Thyroid gland (tissue), 4 donors: Measurements from ENCODE around the gene NDUFA13. TPM values are rescaled to one million over a fixed set of nuclear protein-coding genes. Genes with fewer than 3 reads are reported as not detected.

Source experiments
- DNase-seq, 2 donors: peaks; one replicate each; pipeline ENCODE4 v3.0.0-alpha.2; 2019
- H3K27ac ChIP-seq, 3 donors: fragments of 200-600 bp; sonication (generic); 1 replicate in 2 of 3; 2 replicates in 1 of 3; pipeline ENCODE4 v1.5.1; 2016 to 2019; ENCODE audit warnings: mild to moderate bottlenecking in 1 of 3, moderate library complexity in 1 of 3
- H3K27me3 ChIP-seq: fragments of 200-600 bp; sonication (generic); one replicate; pipeline ENCODE4 v1.5.1; 2019
- H3K36me3 ChIP-seq, 2 donors: fragments of 200-600 bp; sonication (generic); one replicate each; pipeline ENCODE4 v1.5.1; 2016 to 2019
- H3K4me1 ChIP-seq, 2 donors: fragments of 200-600 bp; sonication (generic); one replicate each; pipeline ENCODE4 v1.5.1; 2017 to 2019
- H3K4me3 ChIP-seq, 3 donors: fragments of 200-600 bp; sonication (generic); replicated peaks in 1 of 3; 1 replicate in 2 of 3; 2 replicates in 1 of 3; pipeline ENCODE4 v1.5.1; 2016; ENCODE audit warnings: mild to moderate bottlenecking in 1 of 3
- H3K9me3 ChIP-seq: fragments of 200-600 bp; sonication (generic); one replicate; pipeline ENCODE4 v1.5.1; 2017
- POLR2A ChIP-seq, 2 donors: fragments of 450-650 bp; IDR thresholded peaks; one replicate each; pipeline ENCODE4 v1.6.1; 2017; ENCODE audit warnings: antibody characterized with exemption in 2 of 2, mild to moderate bottlenecking in 2 of 2, moderate library complexity in 1 of 2
- WGBS, 2 donors: methylation state at CpG; one replicate each; pipeline ENCODE4 v1.1.5; 2017; 5-methylcytosine and 5-hydroxymethylcytosine counted together
- intact Hi-C: fragments of 100-400 bp; cut with DNase I; formaldehyde crosslinking; loops from one replicate; pipeline ENCODE4 v1.15.1; 2023
- total RNA-seq, 4 donors: library from RNA; depleted of rRNA; stranded (reverse); fragments of >200 nt; gene quantifications; one replicate each; pipeline ENCODE4 v1.2.3, GENCODE V29; 2016
- TF ChIP-seq, protein P1 (sequence below), 6 experiments: fragments of 200-600 bp in 3 of 6; fragments of 450-650 bp in 3 of 6; sonication (generic) in 3 of 6; IDR thresholded peaks; one replicate each; pipeline ENCODE4 v1.5.1; 2016 to 2019; ENCODE audit warnings: antibody characterized with exemption in 6 of 6, mild to moderate bottlenecking in 2 of 6, inconsistent platforms in 1 of 6, moderate library complexity in 1 of 6

NDUFA13 gene
- total RNA-seq, 4 donors from 2014 or later = 32.8 to 265 (median 63.6) TPM

DNA sequence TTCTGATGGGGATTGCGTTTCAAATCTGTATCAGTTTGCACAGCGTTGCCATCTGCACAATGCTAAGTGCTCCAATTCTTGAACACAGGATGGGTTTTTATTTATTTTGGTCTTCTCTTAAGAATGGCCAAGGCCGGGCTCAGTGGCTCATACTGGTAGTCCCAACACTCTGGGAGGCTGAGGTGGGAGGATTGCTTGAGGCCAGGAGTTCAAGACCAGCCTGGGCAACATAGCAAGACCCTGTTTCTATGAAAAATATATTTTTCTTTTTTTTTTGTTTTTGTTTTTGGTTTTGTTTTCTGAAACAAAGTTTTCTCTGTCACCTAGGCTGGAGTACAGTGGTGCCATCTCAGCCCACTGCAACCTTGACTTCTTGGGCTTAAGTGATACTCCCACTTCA is 7.2 kb downstream of the NDUFA13 start:
- H3K9me3 ChIP-seq = no peaks in the 10 kb centered on the region
- WGBS, 2 donors = 85 to 89% methylated on average over 3 of the region's 3 CpGs
- TF ChIP-seq, protein P1, sequence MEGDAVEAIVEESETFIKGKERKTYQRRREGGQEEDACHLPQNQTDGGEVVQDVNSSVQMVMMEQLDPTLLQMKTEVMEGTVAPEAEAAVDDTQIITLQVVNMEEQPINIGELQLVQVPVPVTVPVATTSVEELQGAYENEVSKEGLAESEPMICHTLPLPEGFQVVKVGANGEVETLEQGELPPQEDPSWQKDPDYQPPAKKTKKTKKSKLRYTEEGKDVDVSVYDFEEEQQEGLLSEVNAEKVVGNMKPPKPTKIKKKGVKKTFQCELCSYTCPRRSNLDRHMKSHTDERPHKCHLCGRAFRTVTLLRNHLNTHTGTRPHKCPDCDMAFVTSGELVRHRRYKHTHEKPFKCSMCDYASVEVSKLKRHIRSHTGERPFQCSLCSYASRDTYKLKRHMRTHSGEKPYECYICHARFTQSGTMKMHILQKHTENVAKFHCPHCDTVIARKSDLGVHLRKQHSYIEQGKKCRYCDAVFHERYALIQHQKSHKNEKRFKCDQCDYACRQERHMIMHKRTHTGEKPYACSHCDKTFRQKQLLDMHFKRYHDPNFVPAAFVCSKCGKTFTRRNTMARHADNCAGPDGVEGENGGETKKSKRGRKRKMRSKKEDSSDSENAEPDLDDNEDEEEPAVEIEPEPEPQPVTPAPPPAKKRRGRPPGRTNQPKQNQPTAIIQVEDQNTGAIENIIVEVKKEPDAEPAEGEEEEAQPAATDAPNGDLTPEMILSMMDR (IDR thresholded peaks at IDR 0.05) = no peak
- no peak for TF ChIP-seq POLR2A (IDR thresholded peaks at IDR 0.05)
- DNase-seq = no peak
- peaks cover 20 to 24% of the 10 kb centered on the region in 2 donors for H3K4me1 ChIP-seq
- H3K36me3 ChIP-seq = peaks cover 7% of the 10 kb centered on the region in 2 donors
- H3K27me3 ChIP-seq = no peaks in the 10 kb centered on the region
- H3K4me3 ChIP-seq = no peak overlapping the region
- H3K27ac ChIP-seq = no peak overlapping the region
- intact Hi-C loops = no loop called here

DNA sequence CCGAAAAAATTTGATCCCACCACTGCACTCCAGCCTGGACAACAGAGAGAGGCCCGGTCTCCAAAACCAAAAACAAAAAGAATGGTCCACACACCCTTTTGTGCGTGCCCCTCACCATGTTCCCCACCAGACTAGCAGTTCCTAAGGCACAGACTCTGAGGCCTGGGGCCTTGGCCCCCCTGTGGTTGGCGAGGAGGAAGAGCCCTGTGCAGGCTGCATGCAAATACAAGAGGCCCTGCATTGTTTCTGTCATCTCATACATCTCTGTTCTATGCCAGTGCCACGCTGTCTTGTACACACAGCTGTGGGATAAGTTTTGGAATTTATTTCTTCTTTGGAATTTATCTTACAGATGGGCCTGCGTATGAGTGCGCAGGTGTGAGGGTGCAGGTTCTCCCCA is 8.0 kb downstream of the NDUFA13 start:
- H3K27me3 ChIP-seq = no peaks in the 10 kb centered on the region
- H3K4me1 ChIP-seq = peaks cover 20 to 23% of the 10 kb centered on the region in 2 donors
- intact Hi-C loops = no loop called here
- H3K4me3 ChIP-seq = no peak overlapping the region
- H3K27ac ChIP-seq = no peak overlapping the region
- H3K36me3 ChIP-seq = peaks cover 7% of the 10 kb centered on the region in 2 donors
- DNase-seq = no peak
- no peaks in the 10 kb centered on the region for H3K9me3 ChIP-seq
- WGBS, 2 donors = 84 to 88% methylated on average over 7 of the region's 7 CpGs
- TF ChIP-seq, protein P1 (IDR thresholded peaks at IDR 0.05) = no peak
- no peak for TF ChIP-seq POLR2A (IDR thresholded peaks at IDR 0.05)

DNA sequence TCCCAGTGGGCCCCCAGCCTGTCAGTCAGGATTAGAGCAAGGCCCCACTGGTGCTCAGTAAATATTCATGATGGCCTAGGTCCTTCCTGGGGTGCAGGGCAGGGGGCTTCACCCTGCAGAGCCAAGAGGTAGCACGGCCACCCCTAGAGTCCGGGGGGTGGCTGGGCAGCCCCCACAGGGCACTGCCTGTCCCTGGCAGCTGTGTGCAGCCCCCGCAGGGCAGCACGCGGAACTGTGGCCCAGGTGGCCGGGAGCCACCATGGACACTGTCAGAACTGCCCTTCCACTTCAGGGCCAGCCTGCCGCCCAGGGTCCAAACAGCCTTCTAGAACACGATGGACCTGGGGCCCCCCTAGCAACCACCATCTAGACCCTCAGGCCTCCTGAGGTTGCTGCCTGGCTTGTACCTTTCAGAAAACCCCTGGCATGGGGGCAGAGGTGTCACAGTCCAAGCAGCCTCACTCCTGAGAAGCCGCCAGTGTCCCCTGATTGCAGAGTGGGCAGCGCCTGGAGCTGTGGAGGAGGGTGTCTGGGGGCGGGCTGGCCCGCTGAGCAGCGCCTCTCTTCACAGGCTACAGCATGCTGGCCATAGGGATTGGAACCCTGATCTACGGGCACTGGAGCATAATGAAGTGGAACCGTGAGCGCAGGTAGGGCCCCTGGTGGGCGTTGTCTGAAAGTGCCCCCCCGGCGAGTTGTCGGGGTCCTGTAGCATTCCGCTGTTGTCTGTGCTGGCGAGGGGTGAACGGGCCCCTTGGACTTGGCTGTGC is 9.8 kb downstream of the NDUFA13 start:
- peak; percentile 63 to 64 for DNase-seq
- intact Hi-C loops = no loop called here
- WGBS, 2 donors = 56 to 62% methylated on average over 8 to 10 of the region's 23 CpGs

DNA sequence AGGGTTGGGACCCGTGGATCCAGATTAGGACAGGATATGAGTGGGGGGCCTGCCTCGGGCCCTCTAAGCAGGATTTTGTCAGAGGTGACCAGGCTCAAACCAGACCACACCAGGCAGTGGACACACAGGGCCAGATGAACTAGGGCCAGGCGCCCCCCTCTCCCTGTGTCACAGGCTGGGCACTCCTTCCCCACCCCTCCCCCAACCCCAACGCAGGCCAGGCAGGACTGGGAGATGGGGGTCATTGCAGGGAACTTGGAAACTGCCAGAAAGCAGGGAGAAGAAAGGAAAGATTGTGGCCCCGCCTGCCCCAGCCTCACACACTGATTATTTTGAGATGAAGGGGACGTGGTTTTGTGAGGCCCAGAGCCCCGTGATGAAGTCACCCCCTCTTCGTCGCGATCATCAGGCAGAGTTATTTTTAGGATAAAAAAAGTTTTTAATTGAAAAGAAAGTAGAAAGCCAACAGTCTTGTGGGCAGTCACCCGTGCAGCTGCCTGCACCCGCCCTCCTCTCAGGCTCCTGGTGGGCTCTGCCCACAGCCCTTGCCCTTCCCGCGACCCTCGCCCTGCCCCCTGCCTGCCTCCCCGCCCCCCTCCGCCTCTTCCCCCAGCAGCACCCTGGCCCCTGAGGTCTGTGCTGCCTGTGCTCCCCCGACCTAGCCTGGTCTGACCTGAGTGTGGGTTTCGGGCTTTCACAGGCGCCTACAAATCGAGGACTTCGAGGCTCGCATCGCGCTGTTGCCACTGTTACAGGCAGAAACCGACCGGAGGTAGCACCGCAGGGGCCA is 10.8 kb downstream of the NDUFA13 start:
- intact Hi-C loops = no loop called here
- H3K9me3 ChIP-seq = no peaks in the 10 kb centered on the region
- H3K27me3 ChIP-seq = no peaks in the 10 kb centered on the region
- H3K27ac ChIP-seq = peak overlapping the region; percentile 63 to 83 (median 75)
- peak; percentile 56 to 69 for DNase-seq
- 47 to 66% methylated on average over 18 to 28 of the region's 28 CpGs for WGBS, 2 donors
- no peak overlapping the region for H3K4me3 ChIP-seq
- peaks cover 20 to 23% of the 10 kb centered on the region in 2 donors for H3K4me1 ChIP-seq
- H3K36me3 ChIP-seq = peaks cover 7% of the 10 kb centered on the region in 2 donors
- TF ChIP-seq, protein P1 (IDR thresholded peaks at IDR 0.05) = no peak
- no peak for TF ChIP-seq POLR2A (IDR thresholded peaks at IDR 0.05)

More for the DNA sequence above, 9.8 kb downstream of the NDUFA13 start:
- Histone ChIP-seq H3K36me3 (peaks cover 7% of the 10 kb centered on the region in 2 donors), H3K27ac (peak overlapping the region; percentile 63 to 83 (median 75)), H3K27me3 (no peaks in the 10 kb centered on the region), H3K4me1 (peaks cover 20 to 23% of the 10 kb centered on the region in 2 donors), H3K9me3 (no peaks in the 10 kb centered on the region), H3K4me3 (no peak overlapping the region)
- TF ChIP-seq POLR2A (IDR thresholded peaks at IDR 0.05) = no peak
- TF ChIP-seq, protein P1 (IDR thresholded peaks at IDR 0.05) = no peak

DNA sequence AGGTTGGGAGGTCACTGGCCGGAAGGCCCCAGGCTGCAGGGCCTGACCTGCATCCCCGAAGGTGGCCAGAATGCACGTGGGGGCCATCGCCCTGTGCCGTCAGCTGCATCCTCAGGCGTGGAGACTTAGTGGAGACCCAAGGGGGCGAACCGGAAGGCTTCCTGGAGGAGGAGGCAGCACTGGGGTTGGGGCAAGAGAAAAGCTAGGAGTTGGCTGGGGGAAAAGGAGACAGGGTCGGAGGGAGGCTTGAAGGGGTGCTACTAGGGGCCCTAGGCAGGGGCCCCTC is 11.3 kb downstream of the NDUFA13 start:
- peaks cover 20 to 28% of the 10 kb centered on the region in 2 donors for H3K4me1 ChIP-seq
- H3K9me3 ChIP-seq = no peaks in the 10 kb centered on the region
- WGBS, 2 donors = 95 to 96% methylated on average over 3 to 9 of the region's 9 CpGs
- H3K36me3 ChIP-seq = peaks cover 7% of the 10 kb centered on the region in 2 donors
- H3K4me3 ChIP-seq = no peak overlapping the region
- H3K27me3 ChIP-seq = no peaks in the 10 kb centered on the region
- intact Hi-C loops = no loop called here
- peak overlapping the region; percentile 63 to 83 (median 75) for H3K27ac ChIP-seq
- DNase-seq = no peak
- TF ChIP-seq POLR2A (IDR thresholded peaks at IDR 0.05) = no peak
- TF ChIP-seq, protein P1 (IDR thresholded peaks at IDR 0.05) = no peak
